ENCODE measurements around the gene MMD2. TPM values are rescaled to one million over a fixed set of nuclear protein-coding genes. Genes with fewer than 3 reads are reported as not detected.

MMD2 gene
- total RNA-seq, 2 experiments from 2014 or later = not detected

DNA sequence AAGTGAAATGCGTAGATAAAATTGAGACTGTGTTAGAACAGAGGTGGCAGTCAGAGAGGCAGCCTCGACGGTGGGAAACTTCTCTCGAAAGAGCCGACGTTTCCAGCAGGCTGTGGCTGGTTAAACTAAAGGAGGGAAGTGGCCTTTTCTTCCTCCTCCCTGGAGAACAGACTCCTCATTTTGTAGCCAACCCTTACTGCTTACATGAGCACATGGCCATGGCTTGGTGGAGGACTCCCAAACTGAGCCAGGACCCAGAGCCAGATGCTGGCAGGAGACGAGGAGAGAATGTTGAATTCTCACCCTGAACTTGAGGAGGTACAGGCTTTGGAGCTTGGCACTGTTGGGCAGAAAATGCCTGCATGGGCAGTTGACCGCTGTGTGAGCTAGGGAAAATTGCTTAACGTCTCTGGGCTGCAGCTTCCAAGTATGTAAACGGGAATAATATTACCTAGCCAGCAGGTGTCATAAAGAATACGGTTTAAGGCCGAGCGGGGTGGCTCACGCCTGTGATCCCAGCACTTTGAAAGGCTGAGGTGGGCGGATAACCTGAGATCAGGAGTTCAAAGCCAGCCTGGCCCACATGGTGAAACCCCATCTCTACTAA is 24.5 kb downstream of the MMD2 start:
- CTCF ChIA-PET (ENCODE audit: unreplicated experiment) = no interaction called here
- Histone ChIP-seq H3K79me2 (ENCODE audit: insufficient read depth, low read depth, low read length) (no peaks in the 10 kb centered on the region), H3K27ac (ENCODE audit: low read depth, low read length, poor library complexity, severe bottlenecking) (no peak overlapping the region), H3K4me3 (ENCODE audit: low read depth, low read length, poor library complexity, severe bottlenecking) (no peak overlapping the region), H3K4me1 (ENCODE audit: insufficient read depth, low read length, poor library complexity, severe bottlenecking) (no peaks in the 10 kb centered on the region), H3K4me2 (ENCODE audit: low read length) (no peak overlapping the region), H3K36me3 (ENCODE audit: insufficient read depth, low read length) (no peaks in the 10 kb centered on the region), H4K20me1 (ENCODE audit: insufficient read depth, low read length) (no peaks in the 10 kb centered on the region), H3K9me2 (ENCODE audit: insufficient read depth, low read length) (no peaks in the 10 kb centered on the region), H2AFZ (ENCODE audit: low read length) (no peak overlapping the region), H3K9me3 (ENCODE audit: low read length) (no peaks in the 10 kb centered on the region)
- no peak for DNase-seq (ENCODE audit: low spot score)
- POLR2A ChIA-PET = interaction anchor here (0.6 kb wide), 1 partner anchor 147 kb away, joined by 3 read pairs; no protein-coding TSS in a partner anchor
- TF ChIP-seq, protein P1, sequence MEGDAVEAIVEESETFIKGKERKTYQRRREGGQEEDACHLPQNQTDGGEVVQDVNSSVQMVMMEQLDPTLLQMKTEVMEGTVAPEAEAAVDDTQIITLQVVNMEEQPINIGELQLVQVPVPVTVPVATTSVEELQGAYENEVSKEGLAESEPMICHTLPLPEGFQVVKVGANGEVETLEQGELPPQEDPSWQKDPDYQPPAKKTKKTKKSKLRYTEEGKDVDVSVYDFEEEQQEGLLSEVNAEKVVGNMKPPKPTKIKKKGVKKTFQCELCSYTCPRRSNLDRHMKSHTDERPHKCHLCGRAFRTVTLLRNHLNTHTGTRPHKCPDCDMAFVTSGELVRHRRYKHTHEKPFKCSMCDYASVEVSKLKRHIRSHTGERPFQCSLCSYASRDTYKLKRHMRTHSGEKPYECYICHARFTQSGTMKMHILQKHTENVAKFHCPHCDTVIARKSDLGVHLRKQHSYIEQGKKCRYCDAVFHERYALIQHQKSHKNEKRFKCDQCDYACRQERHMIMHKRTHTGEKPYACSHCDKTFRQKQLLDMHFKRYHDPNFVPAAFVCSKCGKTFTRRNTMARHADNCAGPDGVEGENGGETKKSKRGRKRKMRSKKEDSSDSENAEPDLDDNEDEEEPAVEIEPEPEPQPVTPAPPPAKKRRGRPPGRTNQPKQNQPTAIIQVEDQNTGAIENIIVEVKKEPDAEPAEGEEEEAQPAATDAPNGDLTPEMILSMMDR (conservative IDR thresholded peaks at IDR 0.05; ENCODE audit: low read length) = no peak
- TF ChIP-seq EZH2phosphoT487 (IDR thresholded peaks at IDR 0.05; ENCODE audit: borderline replicate concordance, low read depth, low read length) = no peak
- no TSS peak for BruUV-seq (replicated peaks)
- intact Hi-C loops (cut with micrococcal nuclease; ENCODE audit: unreplicated experiment) = no loop called here

DNA sequence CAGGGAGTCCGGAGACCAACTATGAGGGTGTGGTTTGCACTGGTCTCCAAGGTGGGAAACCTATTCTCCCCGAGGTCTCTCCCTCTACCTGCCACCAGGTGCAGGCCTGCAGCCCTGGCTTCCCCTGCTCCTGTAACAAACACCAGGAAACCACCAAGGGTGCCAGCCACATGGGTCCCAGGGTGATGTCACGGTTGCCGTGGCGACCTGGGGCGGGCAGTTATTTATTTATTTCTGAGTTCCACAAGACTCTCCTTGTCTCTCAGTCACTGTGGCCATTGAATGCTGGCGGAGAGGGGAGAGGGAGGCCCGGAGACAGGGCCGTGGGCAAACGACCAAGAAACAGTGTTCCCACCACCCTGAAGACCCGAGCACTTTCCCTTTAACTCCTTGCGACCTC is 27.0 kb downstream of the MMD2 start:
- no peaks in the 10 kb centered on the region for H3K9me3 ChIP-seq (ENCODE audit: low read length)
- no peak for TF ChIP-seq EZH2phosphoT487 (IDR thresholded peaks at IDR 0.05; ENCODE audit: borderline replicate concordance, low read depth, low read length)
- TF ChIP-seq, protein P1 (conservative IDR thresholded peaks at IDR 0.05; ENCODE audit: low read length) = no peak
- H3K79me2 ChIP-seq (ENCODE audit: insufficient read depth, low read depth, low read length) = no peaks in the 10 kb centered on the region
- H3K36me3 ChIP-seq (ENCODE audit: insufficient read depth, low read length) = no peaks in the 10 kb centered on the region
- intact Hi-C loops (cut with micrococcal nuclease; ENCODE audit: unreplicated experiment) = no loop called here
- no peak overlapping the region for H3K4me2 ChIP-seq (ENCODE audit: low read length)
- ChIA-PET POLR2A (no interaction called here), CTCF (ENCODE audit: unreplicated experiment) (no interaction called here)
- no peaks in the 10 kb centered on the region for H3K4me1 ChIP-seq (ENCODE audit: insufficient read depth, low read length, poor library complexity, severe bottlenecking)
- BruUV-seq (replicated peaks) = no TSS peak
- no peaks in the 10 kb centered on the region for H4K20me1 ChIP-seq (ENCODE audit: insufficient read depth, low read length)
- no peak overlapping the region for H3K4me3 ChIP-seq (ENCODE audit: low read depth, low read length, poor library complexity, severe bottlenecking)
- H3K9me2 ChIP-seq (ENCODE audit: insufficient read depth, low read length) = no peaks in the 10 kb centered on the region
- no peak overlapping the region for H2AFZ ChIP-seq (ENCODE audit: low read length)
- no peak for DNase-seq (ENCODE audit: low spot score)
- no peak overlapping the region for H3K27ac ChIP-seq (ENCODE audit: low read depth, low read length, poor library complexity, severe bottlenecking)

DNA sequence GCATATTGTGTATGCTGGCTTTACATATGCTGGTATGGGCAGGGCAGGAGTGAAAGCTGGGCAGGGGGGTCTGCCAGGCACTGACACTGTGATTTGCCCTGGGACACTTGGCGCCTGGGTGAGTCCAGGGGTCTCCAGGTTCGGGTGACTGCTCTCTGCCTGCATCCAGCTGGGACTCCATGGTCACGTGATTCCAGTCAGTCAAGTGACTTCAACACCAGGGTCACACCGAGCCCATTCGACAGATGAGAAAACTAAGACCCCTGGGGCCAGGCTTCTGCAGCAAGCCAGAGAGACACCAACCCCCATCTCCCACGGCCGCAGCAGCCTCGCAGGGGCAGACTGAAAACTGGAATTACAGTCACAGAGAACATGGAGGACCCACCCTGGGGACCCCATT is 30.0 kb downstream of the MMD2 start:
- H3K36me3 ChIP-seq (ENCODE audit: insufficient read depth, low read length) = no peaks in the 10 kb centered on the region
- no peak overlapping the region for H3K27ac ChIP-seq (ENCODE audit: low read depth, low read length, poor library complexity, severe bottlenecking)
- no peak overlapping the region for H3K4me3 ChIP-seq (ENCODE audit: low read depth, low read length, poor library complexity, severe bottlenecking)
- H3K79me2 ChIP-seq (ENCODE audit: insufficient read depth, low read depth, low read length) = no peaks in the 10 kb centered on the region
- no peaks in the 10 kb centered on the region for H4K20me1 ChIP-seq (ENCODE audit: insufficient read depth, low read length)
- no peak overlapping the region for H3K4me2 ChIP-seq (ENCODE audit: low read length)
- POLR2A ChIA-PET = interaction anchor here (0.6 kb wide), 1 partner anchor 48 kb away, joined by 4 read pairs; no protein-coding TSS in a partner anchor
- no peak overlapping the region for H2AFZ ChIP-seq (ENCODE audit: low read length)
- H3K9me2 ChIP-seq (ENCODE audit: insufficient read depth, low read length) = no peaks in the 10 kb centered on the region
- intact Hi-C loops (cut with micrococcal nuclease; ENCODE audit: unreplicated experiment) = no loop called here
- no peaks in the 10 kb centered on the region for H3K9me3 ChIP-seq (ENCODE audit: low read length)
- no TSS peak for BruUV-seq (replicated peaks)
- DNase-seq (ENCODE audit: low spot score) = no peak
- TF ChIP-seq, protein P1 (conservative IDR thresholded peaks at IDR 0.05; ENCODE audit: low read length) = no peak
- TF ChIP-seq EZH2phosphoT487 (IDR thresholded peaks at IDR 0.05; ENCODE audit: borderline replicate concordance, low read depth, low read length) = no peak
- CTCF ChIA-PET (ENCODE audit: unreplicated experiment) = no interaction called here
- H3K4me1 ChIP-seq (ENCODE audit: insufficient read depth, low read length, poor library complexity, severe bottlenecking) = no peaks in the 10 kb centered on the region
